ENCODE results near the gene SLC7A6.

Gene SLC7A6

DNA sequence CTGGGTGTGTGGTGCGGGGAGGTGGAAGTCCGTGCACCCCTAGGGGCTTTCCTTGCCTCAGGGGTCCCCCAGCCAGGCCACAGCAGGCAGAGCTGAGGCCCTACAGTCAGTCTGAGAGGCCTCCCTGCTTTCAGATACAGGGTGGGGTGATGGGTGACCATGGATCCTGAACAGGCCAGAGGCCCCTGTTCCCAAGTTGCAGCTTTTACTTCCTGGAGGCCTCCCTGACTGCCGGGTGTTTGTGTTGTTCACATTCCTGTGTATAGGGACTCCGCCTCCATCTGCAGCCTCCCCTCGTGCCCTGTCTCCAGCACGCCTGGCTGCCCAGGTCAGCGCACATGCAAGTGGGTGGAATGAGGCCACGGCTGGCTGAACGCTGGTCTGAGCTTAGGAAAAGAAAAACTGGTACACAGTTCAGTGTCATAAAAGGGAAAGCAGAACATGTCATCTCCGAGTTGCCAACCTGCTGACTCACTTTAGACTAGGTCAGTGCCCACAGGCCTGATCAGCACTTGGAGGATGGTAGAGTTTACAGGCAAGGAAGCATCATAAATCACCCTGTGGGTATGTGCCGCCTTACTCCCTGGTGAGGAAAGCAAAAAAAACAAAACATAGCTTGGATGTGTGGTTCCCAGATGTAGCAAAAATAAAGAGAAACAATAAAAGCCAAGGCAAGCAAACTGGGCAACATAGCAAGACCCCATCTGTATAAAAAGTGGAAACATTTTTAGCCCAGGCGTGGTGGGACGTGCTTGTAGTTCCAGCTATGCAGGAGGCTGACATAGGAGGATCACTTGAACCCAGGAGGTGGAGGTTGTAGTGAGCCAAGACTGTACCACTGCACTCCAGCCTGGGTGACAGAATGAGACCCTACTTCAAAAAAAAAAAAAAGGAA, 6.2 kb upstream of the SLC7A6 start:
- no peak for DNase-seq

DNA sequence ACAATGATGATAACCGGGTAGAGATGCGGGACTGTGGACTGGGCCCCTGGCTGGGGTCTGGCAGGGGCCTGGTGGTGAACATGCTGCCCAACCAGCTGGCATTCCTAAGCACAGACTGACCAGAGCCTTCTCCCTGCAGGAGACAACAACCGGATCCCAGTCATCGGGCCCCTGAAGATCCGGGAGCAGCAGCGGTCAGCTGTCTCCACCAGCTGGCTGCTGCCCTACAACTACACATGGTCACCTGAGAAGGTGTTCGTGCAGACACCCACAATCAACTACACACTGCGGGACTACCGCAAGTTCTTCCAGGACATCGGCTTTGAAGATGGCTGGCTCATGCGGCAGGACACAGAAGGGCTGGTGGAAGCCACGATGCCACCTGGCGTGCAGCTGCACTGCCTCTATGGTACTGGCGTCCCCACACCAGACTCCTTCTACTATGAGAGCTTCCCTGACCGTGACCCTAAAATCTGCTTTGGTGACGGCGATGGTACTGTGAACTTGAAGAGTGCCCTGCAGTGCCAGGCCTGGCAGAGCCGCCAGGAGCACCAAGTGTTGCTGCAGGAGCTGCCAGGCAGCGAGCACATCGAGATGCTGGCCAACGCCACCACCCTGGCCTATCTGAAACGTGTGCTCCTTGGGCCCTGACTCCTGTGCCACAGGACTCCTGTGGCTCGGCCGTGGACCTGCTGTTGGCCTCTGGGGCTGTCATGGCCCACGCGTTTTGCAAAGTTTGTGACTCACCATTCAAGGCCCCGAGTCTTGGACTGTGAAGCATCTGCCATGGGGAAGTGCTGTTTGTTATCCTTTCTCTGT, 5.1 kb upstream of the SLC7A6 start:
- no peak for DNase-seq

DNA sequence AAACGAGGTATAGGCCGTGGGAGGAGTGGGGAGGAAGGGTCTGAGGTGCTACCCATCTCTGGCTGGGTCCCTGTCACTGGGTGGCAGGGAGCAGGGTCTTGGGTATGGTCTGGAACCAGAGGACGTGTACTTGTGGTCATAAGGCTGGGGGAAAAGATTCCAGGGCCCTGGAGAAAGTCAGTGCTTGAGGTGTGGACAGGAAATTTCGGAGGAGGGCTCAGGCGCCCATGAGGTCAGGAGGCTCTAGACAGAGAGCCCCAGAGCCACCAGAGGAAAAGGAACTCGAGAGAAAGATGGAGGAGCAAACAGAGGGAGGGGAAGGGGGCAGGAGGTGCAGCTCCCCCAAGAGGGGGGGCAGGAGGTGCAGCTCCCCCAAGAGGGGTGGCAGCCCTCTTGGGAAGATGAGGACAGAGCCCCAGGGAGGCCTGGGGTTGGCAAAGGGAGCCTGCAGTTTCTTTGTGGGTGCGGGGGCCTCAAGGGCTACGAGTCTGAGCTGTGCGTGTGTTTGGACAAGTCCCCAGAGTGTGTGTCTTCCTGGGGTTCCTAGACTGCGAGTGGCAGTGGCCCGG, 683 bp upstream of the SLC7A6 start:
- DNase-seq, result no peak

DNA sequence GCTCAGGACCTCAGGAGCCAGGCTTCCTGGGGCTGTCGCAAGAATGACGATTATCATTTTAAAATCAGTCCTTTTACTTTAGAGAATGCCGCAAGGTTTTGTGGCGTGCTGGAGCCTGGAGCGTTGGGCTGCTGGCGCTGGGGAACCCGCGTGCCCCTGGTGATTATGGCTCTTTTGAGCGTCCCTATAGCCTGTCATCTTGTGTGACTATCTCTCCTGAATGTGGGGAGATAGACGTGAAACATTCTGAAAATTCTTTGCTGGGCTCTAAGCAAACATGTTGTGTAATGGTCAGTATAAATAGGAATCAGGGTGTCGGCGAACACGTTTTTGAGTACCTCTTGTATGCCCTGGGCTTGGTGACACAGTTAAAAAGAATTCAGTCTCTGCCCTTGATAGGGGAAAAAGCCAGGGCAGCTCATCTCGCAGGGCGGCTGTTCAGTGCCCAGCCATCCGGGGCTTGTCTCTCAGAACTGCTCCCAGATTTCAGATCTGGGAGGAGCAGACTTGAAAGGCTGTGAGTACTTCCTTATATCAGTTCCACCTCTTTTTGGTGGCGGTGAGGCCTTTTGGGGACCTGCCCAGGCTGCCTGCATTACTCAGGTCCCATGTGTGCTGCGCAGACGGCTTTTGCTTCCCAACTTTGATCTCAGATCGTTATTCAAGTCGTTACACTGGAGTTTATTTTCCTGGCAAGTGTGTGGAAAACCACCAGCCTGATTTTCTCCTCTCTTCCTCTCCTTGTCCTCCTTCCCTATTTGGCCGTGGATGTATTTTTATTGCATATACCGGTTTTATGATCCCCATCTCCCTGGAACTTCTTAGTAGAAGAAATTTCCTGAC, 973 bp downstream of the SLC7A6 start:
- DNase-seq, result peak; percentile 30 to 51

DNA sequence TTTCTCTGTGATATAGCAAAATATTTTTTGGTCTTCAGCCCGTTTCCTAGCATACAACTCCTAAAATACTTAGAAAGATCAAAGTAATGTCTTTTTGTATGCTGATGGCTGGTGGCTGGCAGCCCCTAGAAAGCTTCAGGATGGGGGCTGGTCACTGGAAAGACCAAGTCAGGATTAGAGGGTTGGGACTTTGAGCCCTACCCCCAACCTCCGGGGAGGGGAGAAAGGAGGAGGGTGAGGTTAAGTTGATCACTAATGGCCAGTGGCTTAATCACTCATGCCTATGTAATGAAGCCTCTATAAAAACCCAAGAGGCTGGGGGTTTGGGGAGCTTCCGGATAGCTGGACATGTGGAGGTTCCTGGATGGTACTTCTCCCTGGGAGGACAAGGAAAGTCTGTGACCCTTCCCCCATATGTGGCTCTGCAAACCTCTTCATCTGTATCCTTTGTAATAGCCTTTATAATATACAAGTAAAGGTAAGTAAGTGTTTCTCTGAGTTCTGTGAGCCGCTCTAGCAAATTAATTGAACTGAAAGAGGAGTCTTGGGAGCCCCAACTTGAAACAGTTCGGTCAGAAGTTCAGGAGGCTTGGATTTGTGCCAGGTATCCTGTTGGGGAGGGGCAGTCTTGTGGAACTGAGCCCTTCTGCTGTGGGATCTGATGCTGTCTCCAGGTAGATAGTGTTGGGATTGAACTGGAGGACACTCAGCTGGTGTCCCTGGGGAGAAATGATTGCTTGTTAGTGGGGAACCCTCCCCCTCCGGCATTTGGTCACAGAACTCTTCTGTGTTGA, 3.5 kb downstream of the SLC7A6 start:
- DNase-seq, result no peak

DNA sequence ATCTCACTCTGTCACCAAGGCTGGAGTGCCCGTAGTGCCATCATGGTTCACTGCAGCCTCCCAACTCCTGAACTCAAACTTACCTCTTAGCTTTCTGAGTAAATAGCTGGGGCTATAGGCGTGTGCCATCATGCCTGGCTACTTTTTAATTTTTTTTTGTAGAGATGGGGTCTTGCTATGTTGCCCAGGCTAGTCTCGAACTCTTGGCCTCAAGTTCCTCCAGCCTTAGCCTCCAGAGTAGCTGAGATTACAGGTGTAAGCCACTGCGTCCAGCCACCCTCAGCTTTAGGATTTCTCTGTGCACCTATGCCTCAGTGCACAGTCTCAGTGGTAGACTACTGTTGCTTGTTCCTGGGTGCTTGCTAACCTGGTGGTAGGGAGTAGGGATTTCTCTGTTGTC, 5.5 kb downstream of the SLC7A6 start:
- DNase-seq, result no peak

DNA sequence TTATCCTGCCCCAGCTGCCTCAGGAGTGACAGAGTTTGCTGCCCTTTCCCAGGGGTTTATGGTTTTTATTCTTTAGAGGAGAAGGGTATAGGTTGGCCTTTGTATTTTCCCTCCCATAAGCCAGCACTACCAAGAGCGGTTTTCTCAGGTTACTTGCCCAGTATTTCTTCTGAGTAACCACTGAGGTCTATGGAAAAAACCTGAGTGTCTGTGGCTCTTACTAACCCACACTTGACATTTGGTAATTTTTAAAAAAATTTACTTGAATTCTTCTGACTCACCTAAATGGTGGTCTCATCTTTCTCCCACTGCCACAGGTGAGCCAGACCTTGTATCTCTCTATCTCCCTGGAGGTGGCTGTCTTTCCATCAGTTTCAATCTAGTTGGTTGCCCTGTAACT, 6.0 kb downstream of the SLC7A6 start:
- DNase-seq, result no peak

DNA sequence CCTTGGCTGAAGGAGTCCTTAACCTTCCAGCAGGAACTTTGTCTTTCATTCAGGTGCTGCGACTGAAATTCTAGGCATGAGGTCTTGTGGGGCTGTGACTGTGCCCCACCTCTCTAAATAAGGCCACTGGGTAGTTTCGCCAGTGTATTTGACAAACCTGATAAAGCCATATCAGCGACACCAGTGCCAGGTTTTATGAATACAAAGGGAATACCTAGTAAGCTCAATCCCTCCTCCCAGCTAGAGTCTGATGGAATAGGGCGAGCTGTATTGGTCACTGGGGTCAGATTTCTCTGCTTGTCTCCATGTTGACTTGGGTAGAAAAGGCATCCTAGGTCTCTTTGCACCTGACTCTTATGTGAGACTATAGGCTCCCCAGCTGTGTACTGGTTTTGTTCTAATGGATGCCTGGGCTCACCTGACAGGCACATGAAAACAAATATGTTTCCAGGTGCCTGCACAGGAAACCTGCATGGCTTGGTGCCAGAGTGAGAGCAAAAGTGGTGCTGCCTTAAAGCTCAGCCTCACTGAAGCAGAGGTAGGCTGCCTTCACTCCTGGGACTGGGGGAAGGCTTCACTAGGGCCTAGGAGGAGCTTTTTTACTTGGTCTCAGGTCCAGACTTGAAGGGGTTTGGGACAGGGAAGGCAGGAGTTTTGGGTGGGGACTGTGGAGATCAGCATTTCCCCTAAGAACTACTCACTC, 8.3 kb downstream of the SLC7A6 start:
- DNase-seq, result peak; percentile 33 to 61

DNA sequence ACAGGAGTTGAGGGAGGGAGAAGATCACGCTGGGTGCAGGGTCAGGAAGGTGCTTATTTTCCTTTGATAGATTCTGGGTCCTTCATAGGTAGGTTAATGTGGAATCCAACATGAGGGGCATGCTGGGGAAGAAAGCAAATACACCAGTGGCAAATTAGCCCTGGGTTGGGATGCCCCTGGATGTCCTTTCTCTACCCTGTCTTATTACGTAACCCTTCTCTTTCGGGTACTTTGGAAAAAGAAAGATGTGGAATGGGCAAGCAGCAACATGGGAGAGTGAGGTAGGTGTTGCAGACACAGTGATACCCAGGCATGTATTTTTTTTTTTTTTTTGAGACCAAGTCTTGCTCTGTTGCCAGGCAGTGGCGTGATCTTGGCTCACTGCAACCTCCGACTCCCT, 9.1 kb downstream of the SLC7A6 start:
- DNase-seq, result no peak

DNA sequence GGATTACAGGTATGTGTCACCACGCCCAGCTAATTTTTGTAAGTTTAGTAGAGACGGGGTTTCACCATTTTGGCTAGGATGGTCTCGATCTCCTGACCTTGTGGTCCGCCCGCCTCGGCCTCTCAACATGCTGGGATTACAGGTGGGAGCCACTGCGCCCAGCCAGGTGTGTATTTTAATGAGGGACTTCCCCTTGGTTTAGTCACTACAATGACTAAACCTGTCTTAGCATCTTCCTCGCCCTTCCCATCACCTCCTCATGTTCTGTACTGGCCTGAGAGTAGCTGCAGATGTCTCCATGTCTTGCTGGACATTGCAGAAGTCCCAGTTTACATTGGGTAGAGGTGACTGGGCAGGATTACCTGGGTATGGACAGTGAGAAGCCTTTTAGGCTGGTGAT, 9.6 kb downstream of the SLC7A6 start:
- no peak for DNase-seq

DNA sequence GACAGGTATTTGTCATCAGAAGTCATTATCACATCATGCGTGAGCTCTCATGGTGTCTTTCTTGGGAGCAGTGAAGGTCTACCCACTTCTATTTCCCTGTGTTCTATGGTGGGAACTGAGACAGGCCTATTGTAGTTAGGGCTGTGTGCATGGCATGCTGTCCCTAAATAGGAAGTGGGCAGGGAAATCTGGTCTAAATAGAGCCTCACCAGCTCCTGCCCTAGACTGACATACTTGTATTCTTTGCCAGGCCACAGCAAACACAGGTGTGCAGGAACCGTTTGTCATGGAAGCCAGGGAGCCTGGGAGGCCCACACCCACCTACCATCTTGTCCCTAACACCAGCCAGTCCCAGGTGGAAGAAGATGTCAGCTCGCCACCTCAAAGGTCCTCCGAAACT, 10.1 kb downstream of the SLC7A6 start:
- no peak for DNase-seq

DNA sequence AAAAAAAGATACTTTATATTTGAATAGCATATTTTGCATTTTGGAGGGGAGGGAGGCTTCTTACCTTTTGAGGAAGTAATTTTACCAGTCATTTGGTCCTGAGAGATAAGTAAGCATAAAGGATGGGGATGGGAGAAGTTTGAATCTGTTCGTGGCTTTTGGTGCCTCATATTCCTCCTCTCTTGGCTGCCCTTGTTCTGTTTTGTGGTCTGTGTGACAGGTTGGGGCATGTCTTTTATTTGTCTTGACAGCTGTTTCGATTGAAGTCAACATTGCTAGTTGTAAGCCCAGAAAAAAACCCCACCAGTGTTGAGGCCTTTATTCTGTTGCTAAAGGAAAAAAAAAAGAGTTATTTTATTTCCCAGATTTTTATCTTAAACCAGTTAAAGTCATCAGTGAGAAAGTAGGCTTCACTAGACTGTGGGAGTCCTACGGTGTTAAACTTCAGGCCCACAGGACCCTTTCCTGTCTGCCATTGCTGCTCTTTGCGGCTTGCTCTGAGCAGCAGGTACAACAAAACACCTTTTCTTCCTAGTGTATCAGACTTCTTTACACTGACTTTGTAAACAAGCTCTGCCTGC, 11.4 kb downstream of the SLC7A6 start:
- DNase-seq, result peak; percentile 36 to 60

DNA sequence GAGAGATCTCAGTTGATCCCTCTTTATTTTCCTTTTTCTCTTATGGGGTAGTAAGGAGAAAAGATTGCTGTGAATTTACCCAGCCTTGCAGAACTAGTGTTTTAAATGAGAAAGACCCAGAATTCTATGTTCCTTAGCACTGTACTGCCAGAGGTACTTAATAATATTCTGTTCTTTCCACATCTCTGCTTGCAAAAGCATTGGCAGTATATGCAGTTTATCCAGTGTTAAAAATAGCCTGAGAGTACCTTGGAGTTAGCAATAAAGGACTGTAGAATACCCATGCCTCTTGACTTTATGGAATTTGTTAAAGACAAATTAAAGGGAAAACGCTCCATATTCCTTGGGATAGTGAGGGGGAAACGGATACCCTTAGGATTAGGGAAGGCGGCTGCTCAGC, 11.9 kb downstream of the SLC7A6 start:
- DNase-seq, result no peak

DNA sequence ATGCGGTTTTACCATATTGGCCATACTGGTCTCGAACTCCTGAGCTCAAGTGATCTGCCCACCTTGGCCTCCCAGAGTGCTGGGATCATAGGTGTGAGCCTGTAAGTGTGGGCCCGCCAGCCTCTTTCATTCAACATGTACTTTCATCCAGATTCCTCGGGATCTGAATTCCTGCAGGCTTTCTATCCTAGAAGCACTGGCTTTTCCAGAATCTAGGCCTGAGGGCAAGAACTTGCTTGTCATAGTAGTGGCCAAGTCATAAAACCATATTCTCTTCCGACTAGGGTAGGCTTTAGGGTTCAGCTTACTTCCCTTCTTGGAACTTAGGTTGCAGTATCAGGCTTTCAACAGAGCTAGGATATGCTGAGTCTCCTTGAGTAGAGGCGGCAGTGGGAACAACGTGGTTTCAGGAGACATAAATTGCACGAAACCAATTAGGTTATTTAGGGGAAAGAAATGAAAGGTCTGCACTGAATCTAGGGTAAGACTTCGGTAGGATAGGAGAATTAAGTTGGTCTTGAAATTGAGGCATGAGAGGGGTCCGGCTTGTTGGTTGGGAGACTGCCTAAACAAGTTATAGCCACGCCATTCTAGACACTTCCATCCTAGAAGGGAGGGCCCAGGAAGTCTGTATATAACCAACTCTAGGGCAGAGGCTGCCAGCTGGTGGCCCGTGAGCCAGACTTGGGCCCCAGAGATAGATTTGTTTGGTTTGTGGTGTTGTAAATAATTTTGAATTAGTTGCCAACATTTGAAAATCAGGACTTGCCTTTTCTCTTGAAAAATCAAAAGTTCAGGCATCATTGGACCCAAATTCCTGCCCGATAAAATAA, 15.6 kb downstream of the SLC7A6 start:
- DNase-seq, result no peak

DNA sequence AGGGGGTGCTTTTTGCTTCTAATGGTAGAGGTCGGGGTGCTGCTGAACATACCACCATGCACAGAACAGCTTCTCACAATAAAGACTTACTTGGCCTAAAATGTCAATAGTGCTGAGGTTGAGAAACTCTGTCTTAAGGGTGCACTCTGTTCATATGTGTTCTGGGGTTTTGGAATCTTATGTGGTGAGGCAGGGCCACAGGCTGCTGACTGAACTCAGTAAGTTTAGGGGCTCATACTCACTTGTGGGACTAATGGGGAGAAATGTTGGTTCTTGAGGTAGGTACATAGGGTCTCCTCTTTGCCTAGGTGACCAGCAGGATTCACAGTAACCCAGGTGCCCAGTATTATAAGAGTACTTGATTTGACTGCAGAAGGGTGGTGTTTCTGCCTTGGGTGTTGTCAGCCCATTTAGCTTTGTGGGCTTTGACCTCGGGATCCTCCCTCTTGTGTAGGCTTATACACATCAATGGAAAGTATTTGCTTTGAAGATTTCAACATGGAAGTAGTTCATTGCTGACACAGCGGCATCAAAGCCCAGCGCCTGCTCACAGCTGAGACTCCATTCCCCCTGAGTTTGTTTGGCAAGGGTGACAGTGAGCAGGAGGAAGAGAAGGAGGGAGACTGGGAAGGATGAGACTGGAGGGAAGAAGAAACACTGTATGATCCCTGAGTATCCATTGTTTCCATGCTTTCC, 17.2 kb downstream of the SLC7A6 start:
- DNase-seq, result peak in 1 of 2 donors; percentile 40

DNA sequence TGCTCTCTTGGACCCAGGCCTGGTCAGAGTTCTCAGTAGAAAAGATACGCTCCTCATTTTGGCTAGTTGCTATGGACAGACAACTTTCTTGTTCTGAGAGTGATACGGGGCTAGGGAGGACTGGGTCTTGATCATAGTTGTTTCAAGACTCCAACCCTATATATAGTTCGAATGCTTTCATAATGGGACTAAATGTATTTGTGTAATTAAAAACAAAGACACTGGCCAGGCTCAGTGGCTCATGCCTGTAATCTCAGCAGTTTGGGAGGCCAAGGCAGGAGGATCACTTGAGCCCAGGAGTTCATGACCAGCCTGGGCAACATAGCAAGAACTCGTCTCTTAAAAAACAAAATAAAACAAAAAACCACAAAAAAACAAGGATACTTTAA, 17.7 kb downstream of the SLC7A6 start:
- DNase-seq, result no peak

DNA sequence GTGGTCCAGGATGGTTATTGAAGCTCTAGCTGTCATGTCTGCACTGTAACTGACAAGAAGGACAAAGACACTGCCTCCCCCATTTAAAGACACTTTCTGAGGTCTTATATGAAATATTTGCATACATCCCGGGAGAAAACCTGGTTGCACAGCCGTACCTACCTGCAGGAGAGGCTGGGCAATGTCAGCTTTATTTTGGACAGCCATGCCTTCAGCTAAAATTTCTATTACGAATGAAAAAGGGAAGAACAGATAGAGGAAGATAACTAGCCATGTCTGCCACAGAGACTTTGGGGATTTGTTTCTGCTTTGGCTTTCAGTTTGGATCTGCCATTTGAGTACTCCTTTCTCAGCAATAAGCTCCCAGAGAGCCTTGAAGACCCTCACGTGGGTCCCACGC, 19.0 kb downstream of the SLC7A6 start:
- DNase-seq, result no peak

DNA sequence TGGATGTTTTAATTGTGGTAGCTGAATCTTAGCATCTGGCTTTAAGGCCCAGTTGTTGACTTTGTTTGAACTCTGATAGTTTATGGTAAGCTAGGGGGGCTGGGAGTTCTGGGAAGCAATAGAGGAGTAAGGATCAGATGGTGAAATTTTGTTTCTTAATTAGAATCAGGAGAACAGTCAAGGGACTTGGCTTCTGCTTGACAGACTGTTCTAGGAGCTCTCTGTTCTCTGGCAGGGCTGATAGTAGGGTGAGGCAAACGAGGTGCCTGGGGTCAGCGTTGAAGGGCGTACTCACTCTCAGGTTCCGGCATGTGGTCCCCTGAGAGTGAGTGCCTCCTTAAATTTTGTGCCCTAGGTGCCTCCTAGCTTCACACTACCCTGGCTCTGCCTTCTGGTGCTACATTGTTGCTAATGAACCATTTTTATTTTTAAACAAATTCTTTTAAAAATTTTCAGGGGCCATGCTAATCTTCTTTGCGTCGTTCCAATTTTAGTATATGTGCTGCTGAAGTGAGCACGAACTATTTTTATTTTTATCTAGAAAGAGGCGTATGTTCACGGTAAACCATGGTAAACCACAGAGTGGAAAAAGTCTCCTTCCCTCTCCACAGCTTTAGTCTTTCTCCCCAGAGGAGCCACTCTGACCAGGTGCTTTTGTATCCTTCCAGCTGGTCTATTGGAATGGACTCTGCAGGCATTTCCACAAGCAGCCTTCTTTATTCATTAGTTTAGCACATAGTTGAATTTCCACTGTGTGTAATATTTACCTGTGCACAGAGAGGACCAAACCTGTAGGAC, 19.7 kb downstream of the SLC7A6 start:
- no peak for DNase-seq
